GM21619 (cell line): ENCODE measurements around the gene OLIG3.

Experiments used
- ATAC-seq: cut with Tn5 transposase; IDR thresholded peaks from one replicate; pipeline ENCODE4 v1.9.1; 2021; ENCODE audit not compliant: unreplicated experiment

The OLIG3 gene

GRCh38 chr6:137494281-137494987, at the start of gene OLIG3:
Gene OLIG3 (minus strand): TSS chr6:137494394. CDS start chr6:137494170, 224 bp downstream.
- no peak for ATAC-seq

GRCh38 chr6:137543114-137543513, 48.9 kb upstream of the OLIG3 start:
- ATAC-seq = no peak

GRCh38 chr6:137542713-137543112, 48.5 kb upstream of the OLIG3 start:
- no peak for ATAC-seq

- no peak for ATAC-seq
Observed at GRCh38 chr6:137541534-137542063, 47.4 kb upstream of the OLIG3 start.

GRCh38 chr6:137536104-137536773, 42.0 kb upstream of the OLIG3 start:
- ATAC-seq = no peak

GRCh38 chr6:137531376-137532092, 37.3 kb upstream of the OLIG3 start:
- ATAC-seq = no peak

- ATAC-seq = no peak
Observed at GRCh38 chr6:137530404-137530803, 36.2 kb upstream of the OLIG3 start.

- ATAC-seq = no peak
Observed at GRCh38 chr6:137522831-137523230, 28.6 kb upstream of the OLIG3 start.

- ATAC-seq = no peak
Observed at GRCh38 chr6:137522198-137522798, 28.1 kb upstream of the OLIG3 start.

GRCh38 chr6:137520520-137520919, 26.3 kb upstream of the OLIG3 start:
- ATAC-seq = no peak

GRCh38 chr6:137519629-137520176, 25.5 kb upstream of the OLIG3 start:
- ATAC-seq = no peak

- no peak for ATAC-seq
Observed at GRCh38 chr6:137518386-137518983, 24.3 kb upstream of the OLIG3 start.

- ATAC-seq = no peak
Observed at GRCh38 chr6:137514418-137514817, 20.2 kb upstream of the OLIG3 start.

- no peak for ATAC-seq
Observed at GRCh38 chr6:137512757-137513605, 18.8 kb upstream of the OLIG3 start.

- ATAC-seq = no peak
Observed at GRCh38 chr6:137510923-137511322, 16.7 kb upstream of the OLIG3 start.

- no peak for ATAC-seq
Observed at GRCh38 chr6:137498481-137499190, 4.4 kb upstream of the OLIG3 start.

- no peak for ATAC-seq
Observed at GRCh38 chr6:137497721-137498463, 3.7 kb upstream of the OLIG3 start.
